IPS-18c (cell line): Measurements from ENCODE around the gene ASB10.

Source experiments
- H3K4me3 ChIP-seq: 2 replicates; pipeline ENCODE4 v1.7.0; 2013; ENCODE audit warnings: low read depth, mild to moderate bottlenecking, low read length, moderate library complexity; ENCODE audit not compliant: insufficient read depth
- H3K9me3 ChIP-seq: one replicate; pipeline ENCODE4 v1.6.1; 2013; ENCODE audit warnings: mild to moderate bottlenecking, low read length, moderate library complexity; ENCODE audit not compliant: control insufficient read depth, insufficient read depth

ASB10 gene, protein sequence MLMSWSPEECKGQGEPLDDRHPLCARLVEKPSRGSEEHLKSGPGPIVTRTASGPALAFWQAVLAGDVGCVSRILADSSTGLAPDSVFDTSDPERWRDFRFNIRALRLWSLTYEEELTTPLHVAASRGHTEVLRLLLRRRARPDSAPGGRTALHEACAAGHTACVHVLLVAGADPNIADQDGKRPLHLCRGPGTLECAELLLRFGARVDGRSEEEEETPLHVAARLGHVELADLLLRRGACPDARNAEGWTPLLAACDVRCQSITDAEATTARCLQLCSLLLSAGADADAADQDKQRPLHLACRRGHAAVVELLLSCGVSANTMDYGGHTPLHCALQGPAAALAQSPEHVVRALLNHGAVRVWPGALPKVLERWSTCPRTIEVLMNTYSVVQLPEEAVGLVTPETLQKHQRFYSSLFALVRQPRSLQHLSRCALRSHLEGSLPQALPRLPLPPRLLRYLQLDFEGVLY

DNA sequence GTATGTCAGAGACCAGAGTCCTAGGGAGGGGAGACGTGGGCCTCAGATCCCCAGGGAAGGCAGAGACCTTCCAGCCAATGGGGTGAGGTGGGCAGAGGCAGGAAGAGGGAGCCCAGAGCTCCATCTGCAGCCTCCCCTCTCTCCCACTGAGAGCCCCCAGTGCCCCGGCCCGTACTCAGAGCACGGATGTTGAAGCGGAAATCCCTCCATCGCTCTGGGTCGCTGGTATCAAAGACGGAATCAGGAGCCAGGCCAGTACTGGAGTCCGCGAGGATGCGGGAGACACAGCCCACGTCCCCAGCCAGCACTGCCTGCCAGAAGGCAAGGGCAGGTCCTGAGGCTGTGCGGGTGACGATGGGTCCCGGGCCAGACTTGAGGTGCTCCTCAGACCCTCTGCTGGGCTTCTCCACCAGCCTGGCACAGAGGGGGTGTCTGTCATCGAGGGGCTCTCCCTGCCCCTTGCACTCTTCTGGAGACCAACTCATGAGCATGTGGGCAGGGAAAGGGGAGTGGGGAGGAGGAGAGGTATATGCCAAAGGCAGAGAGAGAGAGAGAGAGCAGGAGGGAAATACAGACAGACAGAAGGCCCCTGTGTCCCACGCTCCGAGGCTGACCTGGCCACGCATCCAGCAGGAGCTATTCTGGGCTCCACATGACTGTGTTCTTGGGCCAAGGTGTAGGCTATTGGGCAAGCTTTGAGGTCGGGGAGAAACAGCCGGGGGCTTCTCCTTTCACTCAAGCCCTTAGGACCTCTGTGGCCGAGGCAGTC lies at the start of gene ASB10:
Gene ASB10, minus strand, starts transcription at position 611 of the 769 bp plus-strand sequence. Its CDS starts 120 bp downstream, at position 491.
- H3K4me3 ChIP-seq = no peak within 1 kb of the TSS
- H3K9me3 ChIP-seq = no peaks in the 10 kb centered on the region

DNA sequence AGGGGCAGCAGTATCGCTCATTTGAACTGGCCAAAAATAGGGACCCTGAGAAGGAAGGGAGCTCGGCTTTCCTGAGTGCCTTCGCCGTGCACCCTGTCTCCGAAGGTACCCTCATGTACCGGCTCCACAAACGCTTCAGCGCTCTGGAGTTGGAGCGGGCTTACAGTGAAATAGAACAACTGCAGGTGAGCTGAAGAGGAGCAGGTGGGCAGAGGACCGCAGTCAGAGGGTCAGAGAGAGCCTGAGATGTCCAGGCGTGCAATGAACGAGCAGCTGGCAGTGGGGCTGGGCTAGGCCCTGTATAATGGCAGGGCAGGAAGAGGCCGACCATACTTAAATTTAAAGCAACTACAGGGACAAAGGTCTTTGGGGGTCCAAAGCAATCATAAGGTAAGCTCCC lies 49.4 kb upstream of the ASB10 start:
- no peak overlapping the region for H3K4me3 ChIP-seq
- H3K9me3 ChIP-seq = no peaks in the 10 kb centered on the region

- no peaks in the 10 kb centered on the region for H3K9me3 ChIP-seq
- H3K4me3 ChIP-seq = no peak overlapping the region
These were observed 48.2 kb upstream of the ASB10 start for GRCh38 chr7:151235091-151235787.

GRCh38 chr7:151233804-151234203 lies 46.8 kb upstream of the ASB10 start:
- peak overlapping the region; percentile 86 for H3K4me3 ChIP-seq

DNA sequence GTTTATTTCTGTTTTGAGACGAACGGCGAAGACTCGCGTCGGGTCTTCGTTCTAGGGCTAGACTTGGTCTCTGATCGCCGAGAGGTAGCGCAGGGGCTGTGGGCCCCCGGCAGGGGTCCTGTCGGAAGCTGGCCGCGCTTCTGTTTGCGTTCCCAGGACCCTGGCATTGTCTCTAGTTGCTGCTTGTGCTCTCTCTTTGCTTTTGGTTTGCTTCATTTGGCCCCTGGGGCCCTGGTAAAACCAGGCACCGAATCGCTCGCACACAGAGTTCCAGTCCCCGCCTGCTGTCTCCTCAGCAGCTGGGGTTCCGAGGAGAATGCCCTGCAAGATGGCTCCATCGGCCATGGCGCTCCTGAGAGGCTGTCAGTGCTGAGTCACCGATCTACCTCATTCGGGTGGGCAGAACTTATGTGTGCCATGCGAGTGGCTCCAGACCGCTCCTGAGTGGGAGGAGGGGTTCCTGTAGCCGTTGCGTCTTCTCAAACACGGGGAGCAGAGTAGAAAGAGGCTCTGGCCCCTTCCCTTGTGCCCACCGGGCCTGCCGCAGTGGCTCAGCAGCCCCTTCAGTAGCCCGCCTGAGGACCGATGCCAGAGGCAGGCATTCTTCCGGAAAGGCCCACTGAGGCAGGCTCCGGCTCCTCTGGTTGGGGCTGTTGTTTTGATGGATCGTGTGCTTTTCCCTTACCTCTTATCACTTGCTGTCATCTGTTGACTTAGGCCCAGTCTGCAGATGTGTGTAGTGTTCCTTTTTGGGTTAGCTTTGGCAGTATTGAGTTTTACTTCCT lies 46.1 kb upstream of the ASB10 start:
- H3K4me3 ChIP-seq = peak overlapping the region; percentile 86
- H3K9me3 ChIP-seq = no peaks in the 10 kb centered on the region

More at GRCh38 chr7:151233804-151234203, 46.8 kb upstream of the ASB10 start:
- no peaks in the 10 kb centered on the region for H3K9me3 ChIP-seq

DNA sequence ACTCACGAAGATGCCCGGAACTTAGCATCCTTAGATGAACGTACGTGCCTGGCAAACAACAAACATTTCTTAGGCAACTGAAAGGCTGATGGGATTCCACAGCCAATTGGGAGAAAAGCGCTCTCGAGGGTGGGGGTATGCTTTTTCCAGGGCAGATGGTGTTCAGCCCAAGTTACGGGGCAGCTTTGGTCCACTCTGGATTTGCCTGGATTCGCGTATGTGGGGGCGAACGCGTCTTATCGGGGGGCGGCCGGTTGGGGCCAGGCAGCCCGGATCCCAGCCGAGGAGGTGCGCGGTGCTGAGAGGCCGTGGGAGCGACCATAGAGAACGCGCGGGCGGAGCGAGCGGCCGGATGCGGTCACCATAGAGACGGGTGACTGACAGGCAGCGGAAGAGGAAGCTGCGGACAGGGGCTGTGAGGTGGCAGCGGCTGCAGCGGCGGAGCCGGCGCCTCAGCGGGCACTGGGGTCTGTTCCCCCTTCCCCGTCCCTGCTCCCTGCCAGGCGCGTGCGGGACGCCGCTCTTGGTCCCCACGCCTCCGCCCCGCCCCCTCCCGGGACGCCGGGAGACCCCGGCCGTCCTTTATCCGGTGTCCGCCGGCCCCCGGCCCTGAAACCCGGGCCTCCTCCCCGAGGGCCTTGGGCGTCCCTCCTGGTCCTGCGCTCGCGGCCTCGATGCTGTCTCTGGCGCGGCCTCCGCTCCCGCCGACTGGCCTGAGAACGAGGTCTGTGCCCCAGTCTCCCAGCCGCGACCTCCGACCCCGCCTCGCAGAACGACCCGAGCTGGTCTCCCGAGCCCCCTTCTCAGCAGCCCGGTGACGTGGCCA lies 45.3 kb upstream of the ASB10 start, which contains the start of gene CHPF2:
Gene CHPF2, plus strand, starts transcription at position 393 of the 826 bp plus-strand sequence. CDS start 1,529 bp downstream, outside the sequence.
- Histone ChIP-seq H3K4me3 (peak within 1 kb of the TSS; percentile 86), H3K9me3 (no peaks in the 10 kb centered on the region)

DNA sequence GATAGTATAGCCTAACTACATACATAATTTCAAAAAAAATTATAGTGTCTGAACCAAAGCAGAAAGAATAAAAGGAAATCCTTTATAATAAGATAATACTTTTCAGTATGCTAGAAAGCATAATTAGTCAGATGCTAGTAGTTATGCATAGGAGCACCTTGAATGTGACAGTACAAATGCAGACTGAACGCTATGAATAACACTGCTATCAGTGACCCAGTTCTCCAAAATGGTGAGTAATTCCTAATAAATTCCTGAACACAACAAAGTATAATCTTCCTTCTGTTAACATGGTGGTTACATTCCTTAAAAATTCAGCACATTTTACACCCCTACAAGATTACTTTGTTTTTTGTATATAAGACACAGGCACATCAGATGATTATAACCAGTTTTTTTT lies 44.0 kb upstream of the ASB10 start:
- no peak overlapping the region for H3K4me3 ChIP-seq
- no peaks in the 10 kb centered on the region for H3K9me3 ChIP-seq

GRCh38 chr7:151229249-151229648 lies 42.2 kb upstream of the ASB10 start:
- no peaks in the 10 kb centered on the region for H3K9me3 ChIP-seq
- H3K4me3 ChIP-seq = no peak overlapping the region

GRCh38 chr7:151228024-151228866 lies 41.2 kb upstream of the ASB10 start:
- Histone ChIP-seq H3K9me3 (no peaks in the 10 kb centered on the region), H3K4me3 (peak overlapping the region; percentile 61)

DNA sequence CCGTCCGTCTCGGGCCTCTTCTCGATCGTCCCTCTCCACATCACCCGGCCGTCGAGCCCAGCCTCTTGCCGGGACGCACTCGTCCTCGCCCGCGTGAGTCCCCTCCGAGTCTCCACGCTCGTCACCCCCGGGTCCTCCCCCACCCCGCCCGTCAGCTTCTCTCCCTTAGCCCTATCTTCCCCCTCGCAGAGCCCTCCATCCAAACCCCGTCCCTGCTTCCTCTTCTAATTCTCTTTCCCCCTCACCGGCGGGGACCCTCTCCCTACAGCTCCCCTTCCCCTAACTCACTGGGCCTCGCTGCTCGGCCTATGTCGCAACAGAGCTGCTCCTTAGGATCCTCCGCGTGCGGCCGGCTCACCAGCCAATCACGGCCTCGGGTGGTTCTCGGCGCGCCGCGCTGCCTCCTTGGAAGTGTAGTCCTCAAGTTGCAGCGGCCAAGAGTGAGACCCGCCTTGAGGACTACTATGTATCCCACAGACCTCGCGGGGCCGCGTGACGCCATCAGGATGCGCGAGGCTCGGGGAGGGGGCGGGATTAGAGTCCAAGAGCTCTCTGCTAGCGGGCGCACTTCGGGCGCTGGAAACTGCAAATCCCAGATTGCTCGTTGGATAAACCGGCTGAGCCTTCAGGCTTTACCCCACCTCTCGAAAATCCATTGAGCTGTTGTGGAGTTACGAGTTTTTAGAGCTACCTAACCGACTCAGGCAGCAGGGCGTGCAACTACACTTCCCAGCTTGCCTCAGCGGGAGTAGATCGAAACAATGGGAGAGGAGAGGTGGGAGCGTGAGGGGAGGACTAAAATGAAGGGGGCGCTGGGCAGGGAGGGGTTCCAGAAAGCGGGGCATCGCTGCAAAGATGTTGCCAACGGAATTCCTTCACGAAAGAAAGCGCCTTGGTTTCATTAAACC lies 40.1 kb upstream of the ASB10 start, which contains the start of gene ABCF2:
Gene ABCF2, minus strand, starts transcription at position 331 of the 908 bp plus-strand sequence. CDS start 747 bp downstream, outside the sequence.
- H3K4me3 ChIP-seq = peak within 1 kb of the TSS; percentile 73
- no peaks in the 10 kb centered on the region for H3K9me3 ChIP-seq

- H3K4me3 ChIP-seq = peak overlapping the region; percentile 73
- no peaks in the 10 kb centered on the region for H3K9me3 ChIP-seq
These were observed 39.5 kb upstream of the ASB10 start for GRCh38 chr7:151226560-151226874.

DNA sequence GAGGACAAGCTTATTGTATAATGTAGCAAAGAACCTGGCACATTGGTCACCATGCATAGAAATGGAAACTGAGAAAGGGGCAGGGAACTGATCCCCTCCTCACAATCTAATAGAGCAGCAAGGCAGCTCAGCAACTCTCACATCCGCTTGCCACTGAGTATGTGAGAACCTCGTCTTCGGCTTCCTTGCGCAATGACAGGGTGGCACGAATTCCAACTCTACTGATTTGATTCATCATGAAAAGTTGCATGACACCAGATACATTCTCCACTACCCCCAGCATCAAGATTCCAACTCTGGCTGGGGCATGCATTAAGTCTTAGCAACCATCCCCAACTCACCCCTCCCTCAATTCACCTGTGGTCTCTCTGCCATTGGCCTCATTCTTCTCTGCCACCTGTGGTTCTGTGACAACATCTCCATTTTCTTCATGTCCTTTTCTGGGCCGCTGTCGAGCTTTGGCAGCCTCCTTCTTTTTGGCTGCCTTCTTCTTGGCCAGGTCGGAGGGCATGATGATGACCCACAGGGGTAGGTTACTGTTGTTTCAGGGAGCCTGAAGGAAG lies 39.0 kb upstream of the ASB10 start:
- Histone ChIP-seq H3K4me3 (peak overlapping the region; percentile 73), H3K9me3 (no peaks in the 10 kb centered on the region)

- H3K4me3 ChIP-seq = no peak overlapping the region
- no peaks in the 10 kb centered on the region for H3K9me3 ChIP-seq
These were observed 36.7 kb upstream of the ASB10 start for GRCh38 chr7:151223728-151224127.

GRCh38 chr7:151218170-151218569 lies 31.1 kb upstream of the ASB10 start:
- Histone ChIP-seq H3K4me3 (no peak overlapping the region), H3K9me3 (no peaks in the 10 kb centered on the region)
